CD4-positive, alpha-beta T cell treated with Interleukin-17A for 1 hour (primary cell): ENCODE measurements around the gene FAM124A.
"Not testable (repeated sequence)": the region's sequence is repeated elsewhere in the genome, so short reads cannot be mapped to it uniquely, and the experiment has no call there.

Experiments
- DNase-seq: peaks from one replicate; pipeline ENCODE4 v3.0.0-alpha.2; 2020

The FAM124A gene

DNA sequence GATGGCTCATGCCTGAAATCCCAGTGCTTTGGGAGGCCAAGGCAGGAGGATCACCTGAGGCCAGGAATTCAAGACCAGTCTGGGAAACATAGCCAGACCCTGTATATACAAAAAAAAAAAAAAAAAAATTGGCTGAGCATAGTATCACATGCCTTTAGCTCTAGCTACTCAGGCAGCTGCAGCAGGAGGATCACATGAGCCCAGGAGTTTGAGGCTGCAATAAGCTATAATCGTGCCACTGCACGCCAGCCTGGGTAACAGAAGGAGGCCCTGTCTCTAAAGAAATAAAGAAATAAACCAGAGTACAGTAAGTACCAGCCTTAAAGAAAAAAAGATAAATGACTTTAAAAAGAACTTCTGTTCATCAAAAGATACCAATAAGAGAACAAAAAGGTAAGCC lies 52.9 kb downstream of the FAM124A start:
- no peak for DNase-seq

DNA sequence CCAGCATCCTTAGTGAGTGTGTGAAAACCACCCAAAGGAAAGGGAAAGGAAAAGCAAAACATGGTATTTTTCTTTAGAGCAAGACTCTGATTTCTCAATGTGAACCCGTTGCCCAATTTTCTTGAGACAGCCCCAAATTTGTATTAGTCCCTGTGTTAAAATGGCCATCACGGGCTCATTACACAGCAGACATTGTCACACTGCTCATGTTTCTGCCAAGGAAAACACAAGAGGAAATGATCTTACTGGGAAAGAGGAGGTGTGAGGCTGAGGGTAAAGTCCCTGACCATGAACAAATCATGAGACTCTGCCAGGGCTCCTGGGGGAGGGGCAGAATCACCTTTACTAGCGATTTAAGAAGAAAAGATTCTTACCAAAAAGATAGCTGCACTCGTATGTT lies 54.4 kb downstream of the FAM124A start:
- no peak for DNase-seq

DNA sequence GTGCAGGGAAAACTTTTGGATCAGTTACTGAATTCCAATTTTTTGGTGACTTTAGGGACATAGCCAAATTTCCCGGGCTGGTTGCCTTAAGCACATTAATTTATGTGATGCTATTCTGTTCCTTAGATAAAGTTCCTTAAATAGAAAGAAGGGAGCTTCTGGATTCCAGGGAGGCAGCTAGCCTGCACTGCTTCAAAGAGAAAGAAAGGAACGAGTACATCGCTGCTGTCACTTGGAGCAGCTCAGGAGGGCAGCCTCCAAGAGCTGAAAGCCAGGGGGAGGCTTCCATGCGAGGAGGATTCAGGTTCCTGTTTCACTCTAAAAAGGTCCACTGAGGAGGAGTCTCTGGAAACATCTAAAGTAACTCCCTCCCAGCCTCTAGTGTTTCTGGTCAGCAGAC lies 55.7 kb downstream of the FAM124A start:
- no peak for DNase-seq

DNA sequence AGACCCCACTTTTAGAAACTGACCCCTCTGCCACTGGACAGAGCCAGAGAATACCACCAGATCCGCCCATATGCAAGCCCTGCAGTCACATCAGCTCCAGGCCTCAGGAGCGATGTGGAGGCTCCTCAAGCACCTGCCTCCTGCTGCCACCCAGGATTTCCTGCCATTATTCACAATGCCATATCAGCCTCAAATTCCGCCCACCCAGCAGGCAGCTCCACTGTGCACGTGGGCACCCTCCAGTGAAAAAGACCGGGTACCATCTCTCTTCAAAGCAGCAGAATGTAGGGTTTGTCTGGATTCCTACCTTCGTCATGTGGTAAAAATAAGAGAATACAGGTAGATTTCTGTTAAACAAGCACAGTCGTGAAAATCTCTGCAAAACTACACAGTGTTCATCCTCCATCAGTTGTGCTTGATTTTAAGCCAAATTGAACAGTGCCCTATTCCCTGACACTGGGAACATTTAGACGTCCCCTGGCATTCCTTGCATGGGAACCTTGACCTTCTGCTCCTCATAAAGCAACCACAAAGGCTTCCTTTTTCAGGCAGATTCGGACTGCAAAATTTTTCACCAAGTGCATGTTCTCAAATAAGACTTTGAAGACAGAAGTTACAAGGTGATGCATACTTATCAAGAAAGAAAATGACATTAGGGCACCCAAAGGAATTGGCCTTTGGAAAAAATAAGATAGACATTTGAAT lies 56.4 kb downstream of the FAM124A start:
- no peak for DNase-seq

DNA sequence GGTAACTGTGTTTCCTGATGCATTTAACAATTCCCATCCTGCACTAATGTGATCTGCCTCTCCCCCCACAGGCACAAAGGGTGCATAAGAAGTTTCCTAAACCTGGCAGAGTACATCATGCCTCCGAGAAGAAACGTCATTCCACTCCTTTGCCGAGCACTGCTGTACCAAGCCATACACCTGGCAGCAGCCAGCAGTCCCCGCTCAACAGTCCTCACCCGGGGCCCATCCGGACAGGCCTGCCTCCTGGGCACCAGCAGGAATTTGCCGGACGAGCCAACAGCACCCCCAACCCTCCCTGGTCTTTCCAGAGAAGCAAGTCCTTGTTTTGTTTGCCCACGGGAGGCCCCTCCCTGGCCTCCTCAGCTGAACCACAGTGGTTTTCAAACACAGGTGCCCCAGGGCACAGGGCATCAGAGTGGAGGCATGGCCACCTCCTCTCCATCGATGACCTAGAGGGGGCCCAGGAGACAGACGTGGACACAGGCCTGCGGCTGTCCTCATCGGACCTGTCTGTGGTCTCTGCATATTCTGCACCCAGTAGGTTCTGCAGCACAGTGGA lies 58.3 kb downstream of the FAM124A start:
- no peak for DNase-seq

DNA sequence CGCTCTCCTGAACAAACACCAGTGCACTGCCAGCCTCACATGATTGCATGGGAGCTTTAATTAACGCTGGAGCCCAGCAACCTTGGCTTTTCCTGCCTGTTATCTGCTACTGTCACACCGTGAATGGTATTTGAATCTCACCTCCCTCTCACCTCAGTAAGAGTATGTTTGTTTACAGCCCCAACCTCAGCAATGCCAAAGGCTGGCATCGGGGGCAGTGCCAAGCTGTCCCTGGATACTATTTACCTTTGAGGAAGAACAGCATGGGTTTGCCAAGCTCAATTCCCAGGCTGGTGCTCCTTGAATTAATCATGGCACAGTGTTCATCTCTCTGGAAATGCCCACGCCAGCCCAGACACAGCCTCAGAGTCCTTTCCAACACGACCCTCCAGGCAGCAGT lies 60.1 kb downstream of the FAM124A start:
- DNase-seq = no peak

DNA sequence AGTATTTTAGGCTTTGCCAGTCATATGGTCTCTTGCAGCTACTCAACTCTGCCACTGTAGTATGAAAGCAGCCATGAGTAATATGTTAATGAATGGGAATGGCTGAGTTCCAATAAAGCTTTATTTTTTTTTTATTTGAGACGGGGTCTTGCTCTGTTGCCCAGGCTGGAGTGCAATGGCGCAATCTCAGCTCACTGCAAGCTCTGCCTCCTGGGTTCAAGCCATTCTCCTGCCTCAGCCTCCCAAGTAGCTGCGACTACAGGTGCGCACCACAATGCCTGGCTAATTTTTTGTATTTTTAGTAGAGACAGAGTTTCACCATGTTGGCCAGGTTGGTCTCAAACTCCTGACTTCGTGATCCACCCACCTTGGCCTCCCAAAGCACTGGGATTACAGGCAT lies 60.7 kb downstream of the FAM124A start:
- not testable (repeated sequence) for DNase-seq

DNA sequence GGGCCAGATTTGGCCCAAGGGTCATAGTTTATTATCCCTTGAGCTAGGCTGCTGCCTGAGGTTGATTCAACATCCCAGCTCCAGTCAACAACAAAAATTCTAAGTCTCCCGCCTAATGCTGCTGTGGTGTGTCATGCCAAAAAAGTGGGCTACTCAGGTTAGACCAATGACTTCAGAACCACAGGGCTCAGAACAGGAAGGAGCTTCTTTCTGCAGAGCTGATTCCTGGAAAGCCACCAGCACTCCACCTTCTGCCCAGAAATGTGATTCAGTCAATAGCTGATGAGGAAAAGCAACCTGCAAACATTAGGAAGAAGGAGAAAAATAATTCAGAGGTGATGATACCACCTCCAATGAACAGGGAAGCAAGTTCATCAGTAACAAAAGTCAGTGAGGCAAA lies 61.2 kb downstream of the FAM124A start:
- no peak for DNase-seq

DNA sequence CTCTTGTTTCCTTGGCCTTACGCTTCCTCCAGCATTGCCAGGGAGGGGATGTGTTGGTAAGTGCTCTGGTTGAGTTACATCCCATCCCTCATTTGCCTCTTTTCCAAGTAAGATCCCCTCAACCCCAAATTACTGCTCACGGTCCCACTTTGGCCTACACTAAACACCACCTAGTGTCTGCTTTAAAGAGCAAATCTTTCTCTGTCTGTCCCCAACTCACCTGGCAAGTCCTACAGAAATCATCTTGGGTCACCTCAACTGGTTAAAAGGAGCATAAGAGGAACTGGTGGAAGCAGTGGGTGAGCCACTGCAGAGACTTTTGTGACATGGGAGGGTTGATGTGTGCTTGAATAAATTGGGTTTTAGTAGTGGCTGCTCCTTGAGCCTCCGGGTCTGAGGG lies 62.1 kb downstream of the FAM124A start:
- DNase-seq = no peak

DNA sequence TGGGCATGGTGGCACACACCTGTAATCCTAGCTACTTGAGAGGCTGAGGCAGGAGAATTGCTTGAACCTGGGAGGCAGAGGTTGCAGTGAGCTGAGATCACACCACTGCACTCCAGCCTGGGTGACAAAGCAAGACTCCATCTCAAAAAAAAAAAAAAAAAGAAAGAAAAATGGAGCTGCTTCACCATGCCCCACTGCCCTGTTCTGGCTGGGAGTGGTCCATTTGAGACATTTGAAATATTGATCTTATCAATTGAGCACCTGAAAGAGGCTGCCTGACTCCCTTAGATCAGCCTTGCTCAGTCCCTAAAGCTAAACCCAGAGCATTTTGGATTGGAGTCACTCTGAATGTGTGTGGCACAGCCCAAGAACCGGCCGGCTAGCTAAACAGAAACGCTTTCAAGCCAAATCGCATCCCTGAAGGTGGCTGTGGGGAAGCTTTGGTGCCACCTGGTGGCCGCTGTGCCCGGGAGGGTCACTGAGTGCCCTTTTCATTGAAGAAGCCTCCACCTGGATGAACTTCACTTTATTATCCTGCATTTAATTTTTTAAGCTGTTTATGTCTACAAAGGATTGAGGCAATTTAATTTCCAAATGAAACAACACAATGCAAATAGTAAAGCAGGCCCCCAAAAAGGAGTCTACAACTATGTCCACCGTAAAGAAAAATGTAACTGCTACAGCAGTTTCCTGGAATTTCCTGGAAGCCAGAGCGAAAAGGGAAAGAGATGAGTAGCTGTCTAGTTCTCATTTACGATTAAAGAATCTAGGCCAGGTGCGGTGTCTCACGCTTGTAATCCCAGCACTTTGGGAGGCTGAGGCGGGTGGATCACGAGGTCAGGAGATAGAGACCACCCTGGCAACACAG lies 64.2 kb downstream of the FAM124A start:
- peak; percentile 65 for DNase-seq

DNA sequence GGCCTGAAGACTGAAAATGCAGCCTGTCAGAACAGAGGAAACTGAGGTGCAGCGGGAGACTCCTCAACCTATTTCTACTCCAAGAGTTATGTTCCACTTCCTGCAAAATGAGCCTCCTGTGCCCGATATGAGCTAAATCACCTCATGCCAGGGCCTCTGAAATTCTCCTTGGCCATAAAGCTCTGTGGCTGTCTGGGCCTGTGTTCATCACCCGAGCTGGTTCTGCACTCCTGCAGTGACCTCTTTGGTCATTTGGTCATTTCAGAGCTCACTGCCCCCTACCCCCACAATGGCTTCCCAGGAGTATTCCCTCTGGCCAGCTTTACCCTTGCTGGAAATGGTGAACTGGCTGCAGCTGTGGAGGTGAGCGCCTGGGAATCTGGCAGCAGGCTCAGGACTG lies 65.6 kb downstream of the FAM124A start:
- DNase-seq = no peak

DNA sequence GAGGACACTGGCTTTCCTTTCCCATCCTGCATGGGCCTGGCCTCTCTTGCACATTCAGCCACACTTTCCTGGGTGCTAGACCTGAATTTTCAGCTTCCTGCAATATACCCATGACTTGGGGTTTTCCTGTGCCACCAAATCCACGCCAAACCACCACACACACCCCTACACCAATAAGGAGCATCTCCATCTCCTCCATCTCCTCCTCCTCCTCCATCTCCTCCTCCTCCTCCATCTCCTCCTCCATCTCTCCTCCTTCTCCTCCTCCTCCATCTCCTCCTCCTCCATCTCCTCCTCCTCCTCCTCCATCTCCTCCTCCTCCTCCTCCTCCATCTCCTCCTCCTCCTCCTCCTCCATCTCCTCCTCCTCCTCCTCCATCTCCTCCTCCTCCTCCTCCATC lies 66.1 kb downstream of the FAM124A start:
- not testable (repeated sequence) for DNase-seq

DNA sequence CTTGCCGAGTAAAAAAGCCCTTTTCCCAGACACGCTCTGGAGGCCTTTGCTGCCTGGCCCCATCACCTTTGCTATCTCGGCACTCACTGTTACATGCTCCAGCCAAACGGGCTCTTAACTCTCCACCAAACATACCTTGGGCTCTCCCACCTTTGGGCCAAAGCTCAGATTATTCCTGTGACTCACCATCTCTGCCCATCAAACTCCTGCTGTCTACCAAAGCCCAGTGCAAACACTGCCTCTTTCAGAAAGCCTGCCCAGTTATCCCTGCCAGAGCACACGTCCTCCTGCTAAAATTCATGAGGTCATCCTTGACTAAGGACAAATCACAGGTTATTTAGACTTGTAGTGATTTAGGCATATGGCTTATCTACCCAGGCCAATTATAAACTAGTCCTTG lies 69.1 kb downstream of the FAM124A start:
- DNase-seq = no peak

DNA sequence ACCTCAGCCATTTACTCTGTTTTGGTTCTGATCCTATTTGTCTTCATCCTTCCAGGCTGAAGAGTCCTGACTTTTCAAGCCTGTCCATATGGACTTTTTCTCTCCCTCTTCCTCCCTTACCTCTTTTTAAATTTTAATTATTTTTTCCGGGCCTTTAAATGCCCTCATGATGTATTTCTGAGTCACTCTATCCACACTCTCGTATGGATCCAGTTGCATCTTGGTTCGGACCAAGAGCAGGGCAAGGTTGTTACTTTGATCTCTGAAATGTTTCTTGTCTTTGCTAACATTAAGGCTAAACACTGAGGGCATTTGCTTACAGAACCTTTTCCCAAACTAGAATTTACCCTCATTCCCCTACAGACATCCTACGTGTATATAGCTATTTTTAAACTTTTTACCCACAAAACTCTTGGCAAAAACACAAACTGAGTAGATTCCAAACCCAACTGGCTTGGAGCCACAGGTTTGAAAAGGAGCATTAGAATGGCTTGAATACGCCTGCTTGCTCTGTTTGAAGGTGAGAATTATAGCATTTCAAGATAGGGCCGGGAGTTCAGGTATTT lies 69.9 kb downstream of the FAM124A start:
- DNase-seq = no peak

DNA sequence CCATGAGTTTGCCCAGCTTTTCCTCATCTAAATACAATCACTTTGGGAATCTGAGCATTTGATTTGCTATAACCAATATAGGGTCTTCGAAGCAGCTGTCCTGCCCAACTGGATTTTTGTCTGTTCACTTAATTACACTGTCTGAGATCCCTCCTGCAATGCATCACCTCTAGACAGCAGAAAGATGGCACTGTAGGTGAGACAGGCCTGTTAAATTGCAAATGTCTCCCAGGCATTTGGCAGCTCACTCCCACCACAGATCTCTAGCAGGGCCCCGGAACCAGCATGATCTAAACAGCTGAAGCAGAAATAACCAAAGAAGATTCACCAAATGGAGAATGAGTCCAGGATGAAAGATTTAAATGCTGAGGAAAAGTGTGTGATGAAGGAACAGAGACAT lies 75.4 kb downstream of the FAM124A start:
- DNase-seq = no peak

DNA sequence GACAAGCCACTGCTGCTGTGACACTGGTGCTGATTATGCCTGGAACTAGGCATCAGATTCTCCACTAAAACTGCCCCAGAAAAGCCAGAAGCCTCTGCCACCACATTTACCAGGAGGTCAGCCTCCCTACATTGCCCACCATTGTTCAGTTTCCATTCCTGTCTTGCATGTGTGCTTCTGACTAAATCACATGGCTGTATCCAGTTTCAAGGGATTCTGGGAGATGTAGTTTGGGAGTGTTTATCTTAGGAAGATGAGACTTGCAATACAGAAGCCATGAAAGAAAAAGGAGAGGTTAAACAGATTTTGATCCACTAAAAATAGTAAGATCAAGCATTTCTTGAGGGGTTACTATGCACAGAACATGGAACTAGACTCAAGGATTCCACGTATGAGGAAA lies 76.6 kb downstream of the FAM124A start:
- DNase-seq = no peak

DNA sequence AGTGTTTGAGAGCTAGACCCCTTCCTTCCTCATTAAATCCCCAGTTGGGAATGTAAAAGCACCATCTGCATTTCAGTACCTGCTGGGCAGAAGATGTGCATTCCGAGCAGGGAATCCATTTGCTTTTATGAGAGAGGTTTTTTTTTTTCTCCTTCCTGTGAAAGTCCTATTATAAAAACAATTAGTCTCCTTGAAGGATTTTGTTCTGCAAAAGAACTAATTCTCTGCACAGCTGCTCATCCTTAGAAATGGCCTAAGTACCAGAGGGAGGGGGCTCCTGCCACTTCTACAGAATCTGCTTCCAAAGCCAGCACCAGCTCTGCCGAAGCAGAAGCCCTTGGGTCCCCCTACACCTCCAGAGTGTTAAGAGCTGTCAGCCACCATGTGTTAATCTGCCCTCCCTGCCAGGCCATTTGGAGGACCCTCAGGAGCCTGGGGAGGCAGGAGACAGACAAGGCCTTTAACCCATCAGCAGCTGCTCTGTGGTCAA lies 80.9 kb downstream of the FAM124A start:
- DNase-seq = no peak

DNA sequence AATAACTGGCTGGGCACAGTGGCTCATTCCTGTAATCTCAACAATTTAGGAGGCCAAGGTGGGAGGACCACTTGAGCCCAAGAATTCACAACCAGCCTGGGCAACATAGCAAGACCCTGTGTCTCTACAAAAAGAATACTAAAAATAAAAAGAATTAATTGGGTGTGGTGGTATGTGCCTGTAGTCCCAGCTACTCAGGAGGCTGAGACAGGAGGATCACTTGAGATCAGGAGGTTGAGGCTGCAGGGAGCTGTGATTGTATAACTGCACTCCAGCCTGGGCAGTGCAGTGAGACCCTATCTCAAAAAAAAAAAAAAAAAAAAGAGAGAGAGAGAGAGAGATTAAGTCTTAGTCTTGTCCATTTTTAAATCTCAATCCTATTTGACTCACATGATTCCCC lies 81.7 kb downstream of the FAM124A start:
- DNase-seq = no peak

DNA sequence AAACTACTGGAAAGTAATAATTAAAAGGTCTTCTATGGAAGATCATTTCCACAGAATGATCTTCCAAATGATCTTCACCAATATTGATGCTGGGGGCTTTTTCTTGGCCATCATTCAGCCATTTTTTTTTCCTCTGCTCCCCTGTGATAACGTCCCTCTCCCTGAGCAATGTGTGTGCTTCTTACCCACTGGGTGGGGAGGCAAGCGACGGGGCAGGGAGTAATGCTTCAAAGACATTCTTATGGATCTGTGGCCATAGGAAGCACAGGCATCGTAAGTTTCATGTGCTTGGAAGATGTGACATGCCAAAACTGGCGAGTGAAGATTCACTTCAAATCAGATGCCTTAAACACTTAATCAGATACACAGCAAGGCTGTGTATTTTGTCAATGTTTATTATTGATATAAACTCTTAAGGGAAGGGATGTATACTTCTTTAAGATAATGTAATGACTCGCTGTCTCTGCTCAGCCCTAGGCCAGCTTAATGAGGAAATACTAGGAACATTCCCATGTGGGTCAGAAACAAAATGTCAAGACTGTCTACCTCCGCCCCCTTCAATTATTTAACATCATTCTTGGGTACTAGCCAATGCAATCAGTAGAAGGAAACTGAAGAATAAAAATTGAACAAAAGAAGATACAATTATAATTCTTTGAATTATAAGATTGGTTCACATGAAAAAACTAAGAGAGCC lies 83.2 kb downstream of the FAM124A start:
- DNase-seq = no peak

DNA sequence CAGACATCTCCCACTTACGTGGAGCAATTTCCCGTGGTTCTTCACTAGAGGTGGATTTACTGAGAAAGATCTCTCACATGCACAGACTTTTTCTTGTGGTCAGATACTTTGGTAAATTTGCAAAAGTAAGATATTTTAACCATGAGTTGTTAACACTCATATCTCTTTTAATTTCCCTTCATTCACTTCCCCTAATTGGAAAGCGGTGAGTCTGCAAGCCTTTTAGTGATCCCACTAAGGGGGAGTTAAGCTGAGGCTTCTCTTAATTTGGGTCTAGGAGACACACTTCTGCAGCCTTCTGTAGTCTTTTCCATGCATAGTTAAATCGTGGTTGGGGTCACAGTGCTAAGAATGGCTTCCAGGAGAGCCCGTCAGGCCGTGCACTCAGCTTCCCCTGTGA lies 86.6 kb downstream of the FAM124A start:
- no peak for DNase-seq

DNA sequence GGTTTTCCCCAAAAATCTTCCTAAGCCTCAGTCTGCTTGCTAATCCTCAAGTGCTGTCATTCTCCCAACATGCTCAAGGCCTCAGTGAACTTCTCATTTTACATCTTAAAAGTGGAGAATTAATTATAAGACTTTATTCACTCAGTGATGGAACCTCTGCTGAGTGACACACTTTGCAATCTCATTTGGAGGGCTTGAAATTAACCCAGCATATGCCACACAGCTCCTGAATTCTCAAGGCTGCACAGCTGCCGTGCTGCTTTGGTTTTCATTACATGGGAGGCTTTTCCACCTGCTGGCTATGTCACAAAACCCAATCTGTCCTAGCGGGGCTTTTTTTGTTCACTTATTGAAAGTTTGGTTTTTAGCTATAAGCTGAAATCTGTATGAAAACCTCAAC lies 89.0 kb downstream of the FAM124A start:
- no peak for DNase-seq

DNA sequence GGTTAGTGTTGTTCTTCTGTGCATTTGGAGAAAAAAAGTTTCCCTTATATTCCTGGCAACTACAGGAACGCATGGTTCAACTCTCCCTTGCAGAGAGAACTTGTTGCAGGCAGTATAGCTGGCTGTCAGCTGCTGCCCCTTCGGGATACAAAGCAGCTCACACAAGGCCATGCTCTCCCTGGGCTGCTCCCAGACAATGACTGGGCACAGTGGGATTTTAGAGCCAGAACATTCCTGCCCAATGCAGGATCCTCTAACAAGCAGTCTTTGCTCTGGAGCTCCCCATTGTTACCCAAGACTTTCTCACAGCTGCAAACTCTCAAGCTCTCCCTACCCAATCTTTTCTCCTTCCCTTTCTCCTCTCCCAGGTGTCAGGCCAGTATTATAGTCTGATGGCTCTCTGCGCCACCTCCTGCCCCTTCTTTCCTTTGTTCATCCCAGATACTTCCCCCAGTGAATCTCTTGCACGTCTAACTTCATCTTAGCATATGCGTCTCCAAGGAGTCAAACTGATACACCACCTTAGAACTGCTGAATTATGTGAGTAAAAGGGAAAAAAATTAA lies 89.8 kb downstream of the FAM124A start:
- no peak for DNase-seq

DNA sequence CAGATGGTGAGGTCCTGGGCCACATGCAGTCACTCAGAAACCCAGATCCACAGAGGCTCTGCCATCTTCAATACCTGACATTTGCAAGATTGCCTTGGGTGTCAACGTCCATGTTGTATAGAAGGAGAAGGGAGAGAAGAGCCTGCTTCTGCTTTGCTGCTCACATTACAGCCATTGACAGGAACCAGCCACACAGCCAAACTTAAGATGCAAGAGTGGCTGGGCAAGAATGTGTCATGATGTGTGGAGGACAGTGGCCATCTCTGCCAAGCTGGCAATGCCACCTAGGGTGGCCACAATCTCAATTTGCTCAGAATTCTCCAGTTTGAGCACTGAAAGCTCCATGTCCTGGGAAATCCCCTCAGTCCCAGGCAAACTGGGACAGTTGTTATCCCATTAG lies 91.4 kb downstream of the FAM124A start:
- DNase-seq = no peak
